HepG2 (cell line): ENCODE measurements around the gene MLLT10. TPM values are rescaled to one million over a fixed set of nuclear protein-coding genes. Genes with fewer than 3 reads are reported as not detected.

ENCODE experiments used
- ATAD3A ChIP-seq: sonication (generic); formaldehyde crosslinking; IDR thresholded peaks from 2 replicates; pipeline ENCODE4 v1.4.0; 2020; ENCODE audit warnings: missing genetic modification reagents
- ATF7 ChIP-seq, 2 experiments: fragments of 450-650 bp in 1 of 2; sonication (generic) in 1 of 2; formaldehyde crosslinking in 1 of 2; IDR thresholded peaks; 2 replicates each; pipeline versions ENCODE4 v1.4.0 to v1.6.1; 2016 to 2020; ENCODE audit warnings: antibody characterized with exemption in 1 of 2, mild to moderate bottlenecking in 1 of 2, missing genetic modification reagents in 1 of 2
- CREM ChIP-seq, 2 experiments: sonication (generic) in 1 of 2; formaldehyde crosslinking in 1 of 2; IDR thresholded peaks; 2 replicates each; pipeline versions ENCODE4 v1.4.0 to v1.6.1; 2016 to 2020; ENCODE audit warnings: antibody characterized with exemption in 1 of 2, mild to moderate bottlenecking in 1 of 2, missing genetic modification reagents in 1 of 2
- EEA1 ChIP-seq: sonication (generic); formaldehyde crosslinking; IDR thresholded peaks from 2 replicates; pipeline ENCODE4 v1.5.1; 2020; ENCODE audit warnings: mild to moderate bottlenecking, missing genetic modification reagents, borderline replicate concordance
- EHMT2 ChIP-seq: fragments of 200-600 bp; sonication (generic); IDR thresholded peaks from 2 replicates; pipeline ENCODE4 v1.7.0; 2017; ENCODE audit warnings: antibody characterized with exemption, low read depth, low read length, borderline replicate concordance
- FOXA1 ChIP-seq, 2 experiments: fragments of 450-650 bp in 1 of 2; sonication (generic) in 1 of 2; formaldehyde crosslinking in 1 of 2; IDR thresholded peaks; 2 replicates each; pipeline versions ENCODE4 v1.4.0 to v1.6.1; 2016 to 2020; ENCODE audit warnings: missing genetic modification reagents in 1 of 2
- IRF1 ChIP-seq: sonication (generic); formaldehyde crosslinking; IDR thresholded peaks from 2 replicates; pipeline ENCODE4 v1.4.0; 2020; ENCODE audit warnings: low read depth, mild to moderate bottlenecking, missing genetic modification reagents
- NFE2L2 ChIP-seq: fragments of 150-350 bp; IDR thresholded peaks from 2 replicates; pipeline ENCODE4 v1.6.1; 2014; ENCODE audit warnings: low read length
- RXRA ChIP-seq: sonication (generic); formaldehyde crosslinking; IDR thresholded peaks from 2 replicates; pipeline ENCODE4 v1.5.1; 2020; ENCODE audit warnings: missing genetic modification reagents
- RXRB ChIP-seq: IDR thresholded peaks from 2 replicates; pipeline ENCODE4 v1.6.1; 2016; ENCODE audit warnings: borderline replicate concordance, missing genetic modification reagents, missing compliant biosample characterization
- SKI ChIP-seq: fragments of 450-650 bp; IDR thresholded peaks from one replicate; pipeline ENCODE4 v1.6.1; 2018; ENCODE audit warnings: mild to moderate bottlenecking; ENCODE audit not compliant: partially characterized antibody
- SNAI1 ChIP-seq: sonication (generic); formaldehyde crosslinking; IDR thresholded peaks from 2 replicates; pipeline ENCODE4 v1.5.0; 2020; ENCODE audit warnings: mild to moderate bottlenecking, missing genetic modification reagents, borderline replicate concordance
- SRSF4 ChIP-seq: fragments of 200-400 bp; formaldehyde crosslinking; IDR thresholded peaks from one replicate; pipeline ENCODE4 v1.6.1; 2018; ENCODE audit warnings: mild to moderate bottlenecking, low read depth, low read length, moderate library complexity; ENCODE audit not compliant: poor library complexity, severe bottlenecking
- TBX2 ChIP-seq: sonication (generic); formaldehyde crosslinking; IDR thresholded peaks from 2 replicates; pipeline ENCODE4 v1.5.0; 2020; ENCODE audit warnings: missing genetic modification reagents, mild to moderate bottlenecking, borderline replicate concordance
- ZBTB26 ChIP-seq: IDR thresholded peaks from 2 replicates; pipeline ENCODE4 v1.6.1; 2016; ENCODE audit warnings: missing compliant biosample characterization, missing genetic modification reagents, borderline replicate concordance
- ZBTB7B ChIP-seq: sonication (generic); formaldehyde crosslinking; IDR thresholded peaks from 2 replicates; pipeline ENCODE4 v1.4.0; 2020; ENCODE audit warnings: missing genetic modification reagents
- ZNF276 ChIP-seq: sonication (generic); formaldehyde crosslinking; IDR thresholded peaks from 2 replicates; pipeline ENCODE4 v1.4.0; 2020; ENCODE audit warnings: mild to moderate bottlenecking, low read depth, missing genetic modification reagents
- ZNF382 ChIP-seq: sonication (generic); formaldehyde crosslinking; IDR thresholded peaks from 2 replicates; pipeline ENCODE4 v1.5.0; 2020; ENCODE audit warnings: missing genetic modification reagents, mild to moderate bottlenecking, borderline replicate concordance
- ZNF512B ChIP-seq: sonication (generic); formaldehyde crosslinking; IDR thresholded peaks from 2 replicates; pipeline ENCODE4 v1.5.1; 2020; ENCODE audit warnings: missing genetic modification reagents, mild to moderate bottlenecking, borderline replicate concordance
- ZNF775 ChIP-seq: sonication (generic); formaldehyde crosslinking; IDR thresholded peaks from 2 replicates; pipeline ENCODE4 v1.4.0; 2020; ENCODE audit warnings: missing genetic modification reagents, mild to moderate bottlenecking, moderate library complexity, borderline replicate concordance
- polyA plus RNA-seq, 8 experiments: library from polyadenylated mRNA; depleted of rRNA in 3 of 8; stranded (reverse) in 7 of 8; unstranded in 1 of 8; fragments of >200 nt; fragmentation: Illumina TruSeq in 4 of 8; extraction: Trizol in 4 of 8; gene quantifications; 2 replicates each; pipeline versions ENCODE4 v1.2.1 to v1.2.3, GENCODE V29; 2011 to 2016; ENCODE audit warnings: low read depth in 4 of 8, missing spikeins in 1 of 8, mixed read lengths in 1 of 8; ENCODE audit not compliant: insufficient read depth in 1 of 8
- total RNA-seq, 5 experiments: library from RNA; depleted of rRNA; stranded (reverse); fragments of >200 nt; fragmentation: Illumina TruSeq; extraction: Trizol; gene quantifications; 2 replicates each; pipeline ENCODE4 v1.2.3, GENCODE V29; 2016; ENCODE audit warnings: low read depth in 1 of 5

The MLLT10 gene
- total and polyA plus RNA-seq, 2 of the 13 experiments (the other 11 are each of a cell fraction or from before 2014, with no cell fraction given): 51.3 to 84.1 TPM

GRCh38 chr10:21526188-21526859, 7.7 kb upstream of the MLLT10 start (continued):
- TF ChIP-seq ATF7 (IDR thresholded peaks at IDR 0.05) (no peak), ATF7 (CRISPR knock-in tag; IDR thresholded peaks at IDR 0.05) (0 out of 2 replicates have a peak, but pooled peaks have one; percentile 9), CREM (IDR thresholded peaks at IDR 0.05) (no peak), CREM (CRISPR knock-in tag; IDR thresholded peaks at IDR 0.05) (no peak), SRSF4 (no peak), SKI (peak; percentile 49), ZNF382 (CRISPR knock-in tag) (no peak), ZBTB26 (CRISPR knock-in tag) (no peak), FOXA1 (IDR thresholded peaks at IDR 0.05) (no peak), FOXA1 (CRISPR knock-in tag; IDR thresholded peaks at IDR 0.05) (no peak), ZNF276 (CRISPR knock-in tag) (0 out of 2 replicates have a peak, but pooled peaks have one; percentile 3), ZNF512B (CRISPR knock-in tag) (peak; percentile 56; the same call in 1 of the 2 replicates), NFE2L2 (no peak), IRF1 (CRISPR knock-in tag) (0 out of 2 replicates have a peak, but pooled peaks have one; percentile 13), TBX2 (CRISPR knock-in tag) (peak; percentile 53; the same call in 1 of the 2 replicates), EEA1 (no peak), RXRB (CRISPR knock-in tag) (no peak), ZNF775 (CRISPR knock-in tag) (no peak), SNAI1 (CRISPR knock-in tag) (peak; percentile 5; the same call in 1 of the 2 replicates), EHMT2 (no peak), ATAD3A (CRISPR knock-in tag) (no peak), ZBTB7B (no peak), RXRA (no peak)
